ENCODE measurements around the gene SNF8.

GRCh38 chr17:48929812-48930165, 14.9 kb downstream of the SNF8 start:
- TF ChIP-seq CTCF (IDR thresholded peaks at IDR 0.05; ENCODE audit: poor library complexity, severe bottlenecking) (no peak), SMC3 (conservative IDR thresholded peaks at IDR 0.05; ENCODE audit: poor library complexity) (no peak), RAD21 (conservative IDR thresholded peaks at IDR 0.05) (no peak), TAF1 (IDR thresholded peaks at IDR 0.05; ENCODE audit: low read depth) (no peak), EP300 (conservative IDR thresholded peaks at IDR 0.05; ENCODE audit: poor library complexity, severe bottlenecking) (no peak), EZH2 (IDR thresholded peaks at IDR 0.05; ENCODE audit: borderline replicate concordance, insufficient read depth, low read length, poor library complexity, severe bottlenecking) (no peak), POLR2AphosphoS5 (IDR thresholded peaks at IDR 0.05) (no peak), REST (IDR thresholded peaks at IDR 0.05; ENCODE audit: borderline replicate concordance) (no peak)
